GM13977 (cell line): ENCODE data around the gene KCNC4.

Experiments used
- DNase-seq: peaks from one replicate; pipeline ENCODE4 v3.0.0; 2012; ENCODE audit warnings: low spot score
- in situ Hi-C: fragments of 300-500 bp; cut with MboI; formaldehyde crosslinking; loops from one replicate; pipeline ENCODE4 v1.12.0; 2022; ENCODE audit warnings: low sequenced_read_pairs, low pct_unique_long_range_greater_than_20kb, mixed read lengths, inconsistent platforms; ENCODE audit not compliant: unreplicated experiment
- TF ChIP-seq, protein P1 (sequence below): IDR thresholded peaks from 2 replicates; pipeline ENCODE4 v1.5.1; 2012; ENCODE audit warnings: mild to moderate bottlenecking, control low read depth; ENCODE audit not compliant: insufficient read depth; ENCODE audit errors: extremely low read depth, missing control alignments

Gene KCNC4

DNA sequence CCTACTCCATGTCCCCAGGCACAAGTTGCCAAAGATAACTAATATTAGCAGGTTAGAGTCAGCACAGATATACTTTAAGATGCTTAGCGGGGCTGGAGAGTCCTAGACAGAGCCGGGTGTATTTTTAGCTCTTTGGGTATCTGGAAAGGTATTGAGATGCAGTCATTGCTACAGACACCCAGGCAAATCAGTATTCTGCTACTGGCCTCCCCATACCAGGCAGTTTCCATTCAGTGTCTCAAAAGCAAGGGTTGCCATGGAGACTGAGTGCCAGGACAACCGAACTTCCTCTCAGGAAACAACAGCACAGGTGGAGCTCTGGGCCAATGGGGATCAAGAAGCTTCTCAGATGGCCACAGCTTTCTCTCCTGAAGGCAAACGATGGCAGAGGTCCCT lies 45.3 kb downstream of the KCNC4 start:
- DNase-seq = no peak
- TF ChIP-seq, protein P1, sequence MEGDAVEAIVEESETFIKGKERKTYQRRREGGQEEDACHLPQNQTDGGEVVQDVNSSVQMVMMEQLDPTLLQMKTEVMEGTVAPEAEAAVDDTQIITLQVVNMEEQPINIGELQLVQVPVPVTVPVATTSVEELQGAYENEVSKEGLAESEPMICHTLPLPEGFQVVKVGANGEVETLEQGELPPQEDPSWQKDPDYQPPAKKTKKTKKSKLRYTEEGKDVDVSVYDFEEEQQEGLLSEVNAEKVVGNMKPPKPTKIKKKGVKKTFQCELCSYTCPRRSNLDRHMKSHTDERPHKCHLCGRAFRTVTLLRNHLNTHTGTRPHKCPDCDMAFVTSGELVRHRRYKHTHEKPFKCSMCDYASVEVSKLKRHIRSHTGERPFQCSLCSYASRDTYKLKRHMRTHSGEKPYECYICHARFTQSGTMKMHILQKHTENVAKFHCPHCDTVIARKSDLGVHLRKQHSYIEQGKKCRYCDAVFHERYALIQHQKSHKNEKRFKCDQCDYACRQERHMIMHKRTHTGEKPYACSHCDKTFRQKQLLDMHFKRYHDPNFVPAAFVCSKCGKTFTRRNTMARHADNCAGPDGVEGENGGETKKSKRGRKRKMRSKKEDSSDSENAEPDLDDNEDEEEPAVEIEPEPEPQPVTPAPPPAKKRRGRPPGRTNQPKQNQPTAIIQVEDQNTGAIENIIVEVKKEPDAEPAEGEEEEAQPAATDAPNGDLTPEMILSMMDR = no peak
- in situ Hi-C loops = no loop called here

DNA sequence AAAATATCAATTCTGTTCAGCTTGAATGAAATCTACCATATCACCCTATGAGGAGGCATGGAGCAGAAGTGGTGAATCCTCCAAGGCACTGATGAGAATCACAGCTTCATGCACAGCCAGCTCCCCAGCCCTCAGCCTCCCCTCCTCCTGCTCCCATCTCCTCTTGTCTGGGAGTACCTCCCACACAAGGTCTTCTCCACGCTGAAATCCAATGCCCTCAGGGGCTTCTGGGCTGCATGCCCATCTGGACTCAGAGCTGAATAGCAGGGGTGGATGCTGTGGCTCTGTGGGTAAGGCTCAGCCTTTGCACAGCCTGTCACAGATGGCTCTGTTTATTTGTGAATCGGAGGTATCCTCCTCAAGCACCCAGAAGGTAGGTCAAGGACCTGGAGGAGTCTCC lies 48.6 kb downstream of the KCNC4 start:
- DNase-seq = no peak
- in situ Hi-C loops = no loop called here
- TF ChIP-seq, protein P1 = no peak

GRCh38 chr1:110259770-110260169 lies 49.7 kb downstream of the KCNC4 start:
- TF ChIP-seq, protein P1 = no peak
- DNase-seq = no peak
- in situ Hi-C loops = no loop called here
